Neutrophil (primary cell): ENCODE data around the gene RANBP9.

Source experiments
- H3K27ac ChIP-seq: fragments of 200-600 bp; sonication (generic); 2 replicates; pipeline ENCODE4 v1.5.1; 2016; ENCODE audit warnings: mild to moderate bottlenecking, moderate library complexity
- H3K27me3 ChIP-seq: fragments of 200-600 bp; sonication (generic); 2 replicates; pipeline ENCODE4 v1.6.0; 2016; ENCODE audit warnings: mild to moderate bottlenecking
- H3K36me3 ChIP-seq: fragments of 200-600 bp; sonication (generic); 2 replicates; pipeline ENCODE4 v1.5.1; 2017
- H3K4me1 ChIP-seq, 2 experiments: fragments of 200-600 bp in 1 of 2; sonication (generic) in 1 of 2; 1 replicate in 1 of 2; 2 replicates in 1 of 2; pipeline versions ENCODE4 v1.5.1 to v1.6.1; 2013 to 2016; ENCODE audit warnings: low read depth in 1 of 2, low read length in 1 of 2, mild to moderate bottlenecking in 1 of 2, moderate library complexity in 1 of 2; ENCODE audit not compliant: control insufficient read depth in 1 of 2, insufficient read depth in 1 of 2
- H3K4me3 ChIP-seq, 2 experiments: fragments of 200-600 bp in 1 of 2; sonication (generic) in 1 of 2; 1 replicate in 1 of 2; 2 replicates in 1 of 2; pipeline ENCODE4 v1.5.1; 2013 to 2016; ENCODE audit warnings: low read depth in 1 of 2, low read length in 1 of 2, mild to moderate bottlenecking in 1 of 2, moderate library complexity in 1 of 2
- H3K9me3 ChIP-seq: fragments of 200-600 bp; sonication (generic); 2 replicates; pipeline ENCODE4 v1.5.1; 2016
- CTCF ChIP-seq: fragments of 200-600 bp; sonication (generic); IDR thresholded peaks from 2 replicates; pipeline ENCODE4 v1.5.1; 2016; ENCODE audit warnings: antibody characterized with exemption

Gene RANBP9

GRCh38 chr6:13597073-13597472, 114.6 kb downstream of the RANBP9 start:
- Histone ChIP-seq H3K9me3 (no peaks in the 10 kb centered on the region), H3K27me3 (no peaks in the 10 kb centered on the region), H3K4me1 (no peaks in the 10 kb centered on the region), H3K4me3 (no peak overlapping the region), H3K27ac (no peak overlapping the region), H3K36me3 (peaks cover 94% of the 10 kb centered on the region)
- no peak for TF ChIP-seq CTCF

GRCh38 chr6:13593720-13594119, 117.9 kb downstream of the RANBP9 start:
- peaks cover 84% of the 10 kb centered on the region for H3K36me3 ChIP-seq
- peaks cover 0 to 6% of the 10 kb centered on the region in 2 experiments for H3K4me1 ChIP-seq
- no peak overlapping the region for H3K4me3 ChIP-seq
- no peak overlapping the region for H3K27ac ChIP-seq
- TF ChIP-seq CTCF: no peak
- H3K9me3 ChIP-seq: no peaks in the 10 kb centered on the region
- no peaks in the 10 kb centered on the region for H3K27me3 ChIP-seq

GRCh38 chr6:13593103-13593502, 118.5 kb downstream of the RANBP9 start:
- TF ChIP-seq CTCF: no peak

GRCh38 chr6:13591205-13591921, 120.3 kb downstream of the RANBP9 start:
- no peaks in the 10 kb centered on the region for H3K9me3 ChIP-seq
- H3K4me3 ChIP-seq: no peak overlapping the region
- no peaks in the 10 kb centered on the region for H3K27me3 ChIP-seq
- peaks cover 0 to 6% of the 10 kb centered on the region in 2 experiments for H3K4me1 ChIP-seq
- no peak overlapping the region for H3K27ac ChIP-seq
- TF ChIP-seq CTCF: no peak
- H3K36me3 ChIP-seq: peaks cover 81% of the 10 kb centered on the region

More at GRCh38 chr6:13593103-13593502, 118.5 kb downstream of the RANBP9 start:
- Histone ChIP-seq H3K9me3 (no peaks in the 10 kb centered on the region), H3K27ac (no peak overlapping the region), H3K27me3 (no peaks in the 10 kb centered on the region), H3K36me3 (peaks cover 85% of the 10 kb centered on the region), H3K4me3 (no peak overlapping the region), H3K4me1 (peaks cover 0 to 6% of the 10 kb centered on the region in 2 experiments)

- H3K27ac ChIP-seq: no peak overlapping the region
- no peak for TF ChIP-seq CTCF
These were observed 121.0 kb downstream of the RANBP9 start for GRCh38 chr6:13590574-13591153.

More at GRCh38 chr6:13590574-13591153, 121.0 kb downstream of the RANBP9 start:
- H3K9me3 ChIP-seq: no peaks in the 10 kb centered on the region
- H3K27me3 ChIP-seq: no peaks in the 10 kb centered on the region
- peaks cover 74% of the 10 kb centered on the region for H3K36me3 ChIP-seq
- H3K4me1 ChIP-seq: peaks cover 0 to 6% of the 10 kb centered on the region in 2 experiments
- no peak overlapping the region for H3K4me3 ChIP-seq
